ENCODE results near the gene TEX26.

Gene TEX26

DNA sequence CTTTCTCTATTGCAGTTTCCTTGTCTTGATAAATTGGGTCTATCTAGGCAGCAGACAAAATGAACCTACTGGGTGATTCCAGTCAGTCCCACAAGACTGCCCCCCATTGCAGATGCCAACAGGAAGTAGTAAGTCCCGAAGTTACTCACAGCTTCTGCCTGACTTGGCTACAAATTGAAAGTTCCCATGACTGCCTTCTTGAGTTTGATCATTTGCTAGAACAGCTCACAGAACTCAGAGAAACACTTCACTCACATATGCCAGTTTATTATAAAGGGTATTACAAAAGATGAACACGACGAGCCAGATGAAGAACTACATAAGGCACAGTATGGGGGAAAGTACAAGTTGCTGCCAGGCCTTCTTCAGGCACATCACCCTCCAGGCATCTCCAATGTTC lies 50.0 kb downstream of the TEX26 start:
- DNase-seq, result no peak

GRCh38 chr13:30982906-30983305 lies 50.5 kb downstream of the TEX26 start:
- DNase-seq, result no peak

- DNase-seq, result no peak
Measured at GRCh38 chr13:30983431-30983830, 51.0 kb downstream of the TEX26 start.

DNA sequence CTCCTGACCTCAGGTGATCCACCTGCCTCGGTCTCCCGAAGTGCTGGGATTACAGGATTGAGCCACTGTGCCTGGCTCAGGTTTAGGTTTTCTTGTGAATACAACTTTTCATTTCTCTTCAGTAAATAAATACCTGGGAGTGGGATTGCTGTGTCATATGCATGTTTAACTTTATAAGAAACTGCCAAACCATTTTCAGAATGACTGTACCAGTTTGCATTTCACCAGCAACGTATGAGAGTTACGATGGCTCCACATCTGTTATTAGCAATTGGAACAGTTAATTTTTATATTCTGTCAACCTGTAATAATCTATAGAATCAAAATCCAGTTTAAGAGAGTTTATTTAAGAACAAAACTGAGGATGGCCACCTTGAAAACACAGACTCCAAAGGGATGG lies 52.2 kb downstream of the TEX26 start:
- no peak for DNase-seq

GRCh38 chr13:30985637-30986205 lies 53.3 kb downstream of the TEX26 start:
- DNase-seq, result no peak

DNA sequence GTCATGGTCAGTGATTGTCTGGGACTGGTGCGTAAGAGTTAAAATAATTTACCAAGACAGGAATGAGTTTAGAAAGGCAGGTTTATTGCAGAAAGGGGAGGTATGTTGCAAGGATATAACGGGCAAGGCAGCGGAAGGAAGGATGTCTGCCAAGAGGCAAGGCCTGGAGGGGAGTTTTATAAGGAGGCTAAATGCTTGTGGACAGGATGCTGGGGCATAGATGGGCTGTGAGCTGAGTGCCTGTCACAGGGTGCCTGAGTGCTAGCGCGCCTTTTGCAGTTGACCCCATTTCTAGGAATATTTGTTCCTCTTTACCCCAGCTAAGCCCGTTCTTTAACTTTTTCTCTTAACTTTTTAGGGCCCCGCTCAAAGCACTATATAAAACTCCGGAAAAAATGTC lies 58.7 kb downstream of the TEX26 start:
- DNase-seq, result peak; percentile 40

- no peak for DNase-seq
Measured at GRCh38 chr13:30991922-30992321, 59.5 kb downstream of the TEX26 start.

DNA sequence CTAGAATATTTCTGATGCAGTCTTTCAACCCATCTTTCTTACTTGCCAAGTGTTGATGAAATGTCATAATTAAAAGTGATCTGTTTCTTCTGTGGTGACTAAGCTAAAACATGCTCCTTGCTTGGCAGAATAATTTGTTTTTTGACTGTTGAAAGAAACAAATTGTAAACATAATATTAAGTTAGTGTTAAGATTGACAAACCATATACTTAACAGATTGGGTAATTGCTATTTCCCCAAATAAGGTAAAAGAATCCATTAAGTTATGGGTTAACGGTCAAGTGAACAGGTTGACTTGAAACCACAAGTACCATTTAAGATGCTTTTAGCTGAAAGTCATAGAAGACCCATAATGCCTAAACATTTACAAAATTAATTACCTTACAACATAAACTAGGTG lies 62.9 kb downstream of the TEX26 start:
- DNase-seq, result no peak

DNA sequence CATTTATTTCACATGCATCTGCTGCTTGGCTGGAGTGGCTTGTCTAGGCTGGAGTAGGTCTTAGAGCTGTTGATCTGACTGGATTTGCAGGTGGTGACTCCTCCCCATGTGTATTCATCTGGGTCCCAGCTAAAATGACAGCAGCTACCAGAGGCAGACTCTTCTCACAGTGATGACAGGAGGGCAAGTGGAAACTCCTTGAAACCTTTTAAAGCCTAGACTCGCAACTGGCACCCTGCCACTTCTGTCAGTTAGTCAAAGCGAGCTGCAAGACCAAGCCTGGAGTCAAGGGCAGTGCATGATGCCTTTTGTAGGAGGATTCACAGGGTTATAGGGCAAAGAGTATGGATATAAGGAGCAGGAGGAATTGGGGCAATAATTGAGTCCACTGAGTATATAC lies 65.2 kb downstream of the TEX26 start:
- DNase-seq, result no peak

- DNase-seq, result no peak
Measured at GRCh38 chr13:30998136-30999088, 66.0 kb downstream of the TEX26 start.

DNA sequence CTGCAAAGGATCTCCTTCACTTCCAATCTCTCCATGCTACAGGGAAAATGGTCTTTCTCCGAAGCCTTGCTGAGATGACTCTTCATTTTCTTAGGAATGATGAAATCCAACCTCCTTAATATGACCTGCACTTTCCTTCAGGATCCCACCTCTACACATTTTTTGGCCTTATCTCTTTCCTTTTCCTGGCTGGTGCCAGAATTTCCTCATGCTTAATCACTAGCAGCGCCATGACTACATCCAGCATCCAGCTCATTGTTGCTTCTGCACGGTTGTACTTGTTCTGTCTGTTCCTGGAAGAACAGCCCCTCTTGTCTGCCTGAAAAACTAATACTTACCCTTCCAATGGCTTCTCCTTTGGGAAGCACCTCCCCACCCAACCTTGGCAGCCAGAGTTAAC lies 68.4 kb downstream of the TEX26 start:
- no peak for DNase-seq

- no peak for DNase-seq
Measured at GRCh38 chr13:31001647-31002046, 69.2 kb downstream of the TEX26 start.

GRCh38 chr13:31005066-31005465 lies 72.6 kb downstream of the TEX26 start:
- DNase-seq, result no peak

- DNase-seq, result no peak
Measured at GRCh38 chr13:31007417-31007816, 75.0 kb downstream of the TEX26 start.

- DNase-seq, result no peak
Measured at GRCh38 chr13:31008400-31009115, 76.1 kb downstream of the TEX26 start.

DNA sequence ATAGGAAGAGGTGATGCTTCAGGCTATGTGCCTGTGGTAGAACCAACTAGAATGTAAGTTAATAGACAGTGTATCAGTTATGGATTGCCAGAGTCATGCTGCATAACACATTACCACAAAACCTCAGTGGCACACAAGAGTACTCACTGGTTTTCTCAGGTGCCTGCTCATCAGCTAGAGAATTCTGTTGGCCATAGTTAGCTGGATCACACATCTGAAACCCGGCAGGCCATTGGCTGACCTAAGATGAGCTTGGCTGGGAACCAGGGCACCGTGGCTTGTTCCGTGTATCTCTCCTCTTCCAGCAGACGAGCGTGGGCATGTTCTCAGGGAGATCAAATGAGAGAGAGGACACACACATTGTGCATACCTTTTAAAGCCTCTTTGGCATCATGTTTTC lies 76.7 kb downstream of the TEX26 start:
- DNase-seq, result no peak

- DNase-seq, result no peak
Measured at GRCh38 chr13:31010296-31010695, 77.8 kb downstream of the TEX26 start.

- no peak for DNase-seq
Measured at GRCh38 chr13:31011193-31011860, 78.9 kb downstream of the TEX26 start.

GRCh38 chr13:31011901-31012654 lies 79.6 kb downstream of the TEX26 start:
- no peak for DNase-seq

DNA sequence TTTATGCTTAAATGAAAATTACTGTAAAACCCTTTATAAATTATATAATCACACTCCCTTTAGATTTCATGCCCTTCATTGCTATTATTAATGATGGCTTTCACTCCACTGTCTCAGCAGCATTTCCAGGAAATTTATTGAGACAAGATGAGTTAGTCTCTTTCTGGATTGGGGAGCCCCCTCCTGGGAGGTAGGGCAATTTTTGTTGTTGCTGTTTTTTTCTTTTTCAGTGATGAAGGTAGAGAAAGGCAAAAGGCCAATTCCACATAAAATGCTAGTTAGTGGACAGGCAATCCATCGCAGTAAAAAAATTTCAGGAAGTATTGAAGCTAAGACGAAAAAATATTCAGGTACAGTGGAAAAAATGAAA lies 80.2 kb downstream of the TEX26 start:
- no peak for DNase-seq

DNA sequence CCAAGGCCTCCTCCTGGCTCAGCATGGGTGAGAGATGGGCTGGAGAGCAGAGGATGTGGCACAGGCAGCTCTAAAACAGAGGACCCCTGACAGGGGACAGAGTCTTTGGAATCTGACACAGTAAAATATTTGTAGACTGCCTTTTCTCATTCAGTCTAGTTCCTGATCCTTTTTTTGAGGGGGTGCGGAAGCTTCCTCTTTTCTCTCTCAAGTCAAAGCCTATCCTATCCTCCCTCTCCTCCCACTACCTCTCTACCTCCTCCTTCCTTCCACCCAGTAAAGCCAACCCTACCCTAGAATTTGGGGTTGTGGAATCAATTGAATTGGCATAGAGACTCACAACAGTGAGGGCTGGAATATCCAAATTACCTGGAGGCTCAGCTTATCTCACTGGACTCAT lies 82.0 kb downstream of the TEX26 start:
- no peak for DNase-seq

DNA sequence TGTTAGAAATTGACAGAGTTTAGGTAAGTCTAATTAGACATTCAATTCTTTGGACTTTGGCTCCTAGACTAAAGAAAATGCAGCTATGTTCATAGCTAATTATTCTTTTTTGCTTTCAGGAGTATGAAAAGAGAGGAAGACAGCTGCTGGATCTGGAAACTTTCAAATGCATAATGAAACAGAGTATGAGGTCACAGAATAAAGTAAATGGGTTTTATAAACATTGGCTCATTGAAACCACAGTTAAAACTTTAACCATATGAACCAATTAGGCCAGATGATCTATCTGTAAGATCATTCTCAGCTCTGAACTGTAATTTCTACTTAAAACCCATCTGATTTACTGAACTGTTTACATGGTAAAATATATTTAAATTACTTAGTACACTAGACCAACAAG lies 82.7 kb downstream of the TEX26 start:
- no peak for DNase-seq

Measured in GF-D8 (cell line).